ENCODE data around the gene UGT1A9.
"Not testable (repeated sequence)": the region's sequence is repeated elsewhere in the genome, so short reads cannot be mapped to it uniquely, and the experiment has no call there.

The UGT1A9 gene

GRCh38 chr2:233713262-233713615 lies 41.5 kb downstream of the UGT1A9 start:
- no peak for DNase-seq

DNA sequence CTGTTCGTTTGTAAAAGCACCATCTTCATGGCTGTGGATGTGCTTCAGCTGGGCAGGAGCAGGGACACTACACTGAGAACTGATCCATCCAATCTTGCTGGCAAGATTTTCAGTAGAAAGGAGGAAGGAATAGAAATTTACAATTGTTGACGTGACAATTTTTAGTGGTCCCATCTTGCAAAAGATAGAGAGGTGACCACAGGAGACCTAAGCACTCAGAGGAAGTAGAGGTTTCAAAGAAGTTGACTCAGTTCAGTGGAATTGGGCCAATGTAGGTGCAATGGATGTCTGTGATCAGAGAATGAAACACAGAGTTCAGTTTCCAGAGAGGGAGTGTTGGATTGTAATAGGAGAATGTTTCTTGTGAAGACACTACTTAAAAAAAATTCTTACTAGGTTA lies 42.4 kb downstream of the UGT1A9 start:
- DNase-seq = no peak

- no peak for DNase-seq
These were observed 46.9 kb downstream of the UGT1A9 start, which contains the start of gene UGT1A4 for GRCh38 chr2:233718552-233718951. Gene UGT1A4, plus strand, starts transcription at chr2:233718736. Its CDS starts 85 bp downstream, at chr2:233718821.

GRCh38 chr2:233728723-233729301 lies 57.1 kb downstream of the UGT1A9 start, which contains the start of gene UGT1A3:
Gene UGT1A3, plus strand, starts transcription at chr2:233729042. Its CDS starts 85 bp downstream, at chr2:233729127.
- DNase-seq = no peak

DNA sequence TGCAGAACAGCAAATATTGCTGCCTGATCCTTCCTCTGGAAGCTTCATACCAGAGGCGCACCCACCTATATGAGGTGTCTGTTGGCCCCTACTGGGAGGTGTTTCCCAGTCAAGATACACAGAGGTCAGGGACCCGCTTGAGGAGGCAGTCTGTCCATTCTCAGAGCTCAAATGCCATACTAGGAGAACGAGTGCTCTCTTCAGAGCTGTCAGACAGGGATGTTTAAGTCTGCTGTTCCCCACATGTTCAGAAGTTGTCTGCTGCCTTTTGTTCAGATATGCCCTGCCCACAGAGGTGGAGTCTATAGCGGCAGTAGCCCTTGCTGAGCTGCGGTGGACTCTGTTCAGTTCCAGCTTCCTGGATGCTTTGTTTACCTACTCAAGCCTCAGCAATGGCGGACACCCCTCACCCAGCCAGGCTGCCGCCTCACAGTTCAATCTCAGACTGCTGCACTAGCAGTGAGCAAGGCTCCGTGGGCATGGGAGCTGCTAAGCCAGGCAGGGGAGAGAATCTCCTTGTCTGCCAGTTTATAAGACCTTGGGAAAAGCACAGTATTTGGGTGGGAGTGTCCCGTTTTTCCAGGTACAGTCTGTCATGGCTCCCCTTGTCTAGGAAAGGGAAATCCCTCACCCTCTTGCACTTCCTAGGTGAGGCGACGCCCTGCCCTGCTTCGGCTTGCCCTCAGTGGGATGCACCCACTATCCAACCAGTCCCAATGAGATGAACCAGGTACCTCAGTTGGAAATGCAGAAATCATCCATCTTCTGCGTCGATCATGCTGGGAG lies 65.4 kb downstream of the UGT1A9 start:
- DNase-seq = not testable (repeated sequence)

DNA sequence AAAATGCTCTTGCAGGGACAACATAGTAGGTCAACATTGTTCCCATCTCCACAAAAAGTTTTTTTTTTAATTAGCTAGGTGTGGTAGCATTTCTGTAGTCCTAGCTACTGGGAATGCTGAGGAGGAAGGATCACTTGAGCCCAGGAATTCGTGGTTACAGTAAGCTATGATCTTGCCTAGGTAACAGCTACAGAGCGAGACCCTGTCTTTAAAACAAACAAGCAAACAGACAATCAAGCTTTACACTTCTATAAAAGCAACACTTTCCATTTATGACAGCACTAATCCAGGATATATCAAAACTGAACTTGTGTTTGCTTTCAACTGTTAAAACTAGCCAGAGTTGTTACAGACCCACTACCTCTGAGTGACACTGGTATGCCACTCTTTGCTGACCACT lies 69.2 kb downstream of the UGT1A9 start:
- DNase-seq = no peak

- DNase-seq = no peak
These were observed 72.0 kb downstream of the UGT1A9 start for GRCh38 chr2:233743464-233744259.

GRCh38 chr2:233745073-233745755 lies 73.5 kb downstream of the UGT1A9 start:
- DNase-seq = no peak

DNA sequence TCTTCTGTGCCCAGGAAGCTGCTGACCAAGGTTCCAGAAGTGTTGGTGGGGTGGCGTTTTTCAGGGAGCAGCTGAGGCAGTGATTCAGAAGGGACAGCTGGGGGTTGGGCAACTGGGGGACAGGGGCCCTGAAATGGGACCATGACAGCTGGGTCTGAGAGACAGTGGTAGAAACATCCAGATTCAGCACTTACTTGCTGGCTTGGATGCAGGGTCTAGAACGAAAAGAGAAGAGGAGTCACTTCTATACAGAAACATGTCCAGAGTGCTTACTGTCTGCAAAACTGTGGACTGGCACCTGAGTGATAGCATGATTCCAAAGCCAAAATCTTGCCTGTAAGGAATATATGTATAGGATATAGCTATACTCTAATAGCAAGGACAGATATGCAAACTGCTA lies 74.1 kb downstream of the UGT1A9 start:
- DNase-seq = not testable (repeated sequence)

DNA sequence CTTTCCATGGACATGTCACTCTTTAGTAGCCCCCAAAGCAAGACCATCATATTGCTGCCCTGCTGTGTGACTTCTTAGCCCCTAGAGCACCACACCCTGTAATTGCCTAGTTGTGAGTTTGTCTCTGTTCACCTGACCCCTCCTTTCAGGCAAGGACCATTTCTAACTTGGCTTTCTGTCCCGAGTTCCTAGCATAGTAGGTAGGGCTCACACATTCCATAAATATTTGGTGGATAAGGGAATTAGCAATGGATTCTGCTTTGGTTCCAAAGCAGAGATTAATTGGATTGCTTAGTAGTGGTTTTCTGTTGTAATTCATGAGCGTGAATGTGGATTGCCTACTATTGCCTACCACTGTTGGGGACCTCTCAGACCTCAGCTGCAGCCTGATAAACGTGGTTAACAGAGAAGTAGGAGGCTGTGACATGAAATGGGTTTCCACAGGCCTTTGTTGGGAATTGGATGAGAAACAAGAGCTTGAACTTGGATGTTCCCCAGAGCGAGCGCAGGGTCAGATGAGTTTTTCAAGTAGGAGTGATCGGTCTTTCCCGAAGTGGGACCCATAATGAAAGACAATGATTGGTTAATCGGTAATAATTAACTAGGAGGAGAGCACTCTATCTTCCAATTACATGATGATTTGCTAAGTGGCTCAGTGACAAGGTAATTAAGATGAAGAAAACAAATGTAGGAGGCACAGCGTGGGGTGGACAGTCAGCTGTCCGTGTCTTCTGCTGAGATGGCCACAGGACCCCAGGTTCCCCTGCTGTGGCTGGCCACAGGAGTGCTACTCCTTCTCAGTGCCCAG lies 75.0 kb downstream of the UGT1A9 start:
- DNase-seq = no peak

GRCh38 chr2:233747283-233747544 lies 75.5 kb downstream of the UGT1A9 start:
- DNase-seq = no peak

DNA sequence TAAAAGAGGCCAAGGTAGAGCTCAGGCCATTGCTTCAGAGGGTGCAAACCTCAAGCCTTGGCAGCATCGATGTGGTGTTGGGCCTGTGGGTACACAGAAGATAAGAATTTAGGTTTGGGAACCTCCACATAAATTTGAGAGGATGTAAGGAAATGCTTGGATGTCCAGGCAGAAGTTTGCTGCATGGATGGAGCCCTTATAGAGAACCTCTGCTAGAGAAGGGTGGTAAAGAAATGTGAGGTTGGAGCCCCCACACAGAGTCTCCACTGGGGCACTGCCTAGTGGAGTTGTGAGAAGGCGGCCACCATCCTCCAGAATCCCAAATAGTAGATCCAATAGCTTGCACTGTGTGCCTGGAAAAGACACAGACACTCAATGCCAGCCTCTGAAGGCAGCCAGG lies 79.0 kb downstream of the UGT1A9 start:
- DNase-seq = not testable (repeated sequence)

DNA sequence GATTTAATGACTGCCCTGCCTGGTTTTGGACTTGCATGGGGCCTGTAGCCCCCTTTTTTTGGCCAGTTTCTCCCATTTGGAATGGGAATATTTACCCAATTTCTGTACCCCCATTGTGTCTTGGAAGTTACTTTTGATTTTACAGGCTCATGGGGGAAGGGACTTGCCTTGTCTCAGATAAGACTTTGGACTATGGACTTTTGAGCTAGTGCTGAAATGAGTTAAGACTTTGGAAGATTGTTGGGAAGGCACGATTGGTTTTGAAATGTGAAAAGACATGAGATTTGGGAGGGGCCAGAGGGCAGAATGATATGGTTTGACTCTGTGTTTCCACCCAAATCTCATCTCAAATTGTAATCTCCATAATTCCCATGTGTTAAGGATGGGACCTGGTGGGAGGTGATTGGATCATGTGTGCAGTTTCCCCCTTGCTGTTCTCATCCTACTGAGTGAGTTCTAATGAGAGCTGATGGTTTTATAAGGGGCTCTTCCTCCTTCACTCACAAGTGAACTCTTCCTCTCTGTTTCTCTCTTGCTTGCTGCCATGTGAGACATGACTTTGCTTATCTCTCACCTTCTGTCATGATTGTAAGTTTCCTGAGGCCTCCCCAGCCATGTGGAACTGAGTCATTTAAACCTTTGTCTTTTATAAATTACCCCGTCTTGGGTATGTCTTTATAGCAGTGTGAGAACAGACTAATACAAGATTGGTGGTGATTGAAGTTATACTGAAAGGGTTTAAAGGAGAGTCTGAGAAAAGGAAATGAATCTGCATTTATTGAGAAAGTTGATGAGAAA lies 79.7 kb downstream of the UGT1A9 start:
- DNase-seq = not testable (repeated sequence)

DNA sequence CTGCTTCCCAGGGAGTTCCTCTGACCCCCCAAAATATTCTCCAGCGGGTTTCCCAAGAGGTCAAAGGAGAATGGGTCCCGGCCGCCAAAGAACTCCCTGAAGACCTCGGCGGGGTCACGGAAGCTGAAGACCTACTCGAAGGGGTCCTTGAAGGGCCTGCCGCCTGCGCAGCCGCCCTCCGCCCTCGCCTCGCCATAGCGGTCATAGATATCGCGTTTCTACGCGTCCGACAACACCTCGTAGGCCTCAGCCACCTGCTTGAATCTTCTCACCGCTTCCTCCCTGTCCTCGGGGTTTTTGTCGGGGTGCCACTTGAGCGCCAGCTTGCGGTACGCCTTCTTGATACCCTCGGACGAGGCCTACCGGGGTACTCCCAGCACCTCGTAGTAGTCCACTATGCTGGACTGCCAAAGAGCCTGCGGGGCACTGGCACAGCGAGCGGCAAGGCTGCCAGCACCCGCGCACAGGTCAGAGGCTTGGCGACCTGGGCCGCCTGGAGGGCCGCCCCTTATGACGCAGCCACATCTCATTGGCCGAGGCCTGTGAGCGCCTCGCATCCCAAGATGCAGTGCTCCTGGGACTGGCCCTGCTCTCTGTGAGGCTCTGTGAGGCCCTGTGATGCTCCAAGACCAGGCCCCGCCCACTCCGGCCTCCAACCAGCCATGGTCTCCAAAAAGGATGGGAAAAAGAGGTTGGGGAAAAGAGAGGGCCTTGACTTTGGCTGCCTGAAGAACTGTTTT lies 83.3 kb downstream of the UGT1A9 start:
- DNase-seq = no peak

DNA sequence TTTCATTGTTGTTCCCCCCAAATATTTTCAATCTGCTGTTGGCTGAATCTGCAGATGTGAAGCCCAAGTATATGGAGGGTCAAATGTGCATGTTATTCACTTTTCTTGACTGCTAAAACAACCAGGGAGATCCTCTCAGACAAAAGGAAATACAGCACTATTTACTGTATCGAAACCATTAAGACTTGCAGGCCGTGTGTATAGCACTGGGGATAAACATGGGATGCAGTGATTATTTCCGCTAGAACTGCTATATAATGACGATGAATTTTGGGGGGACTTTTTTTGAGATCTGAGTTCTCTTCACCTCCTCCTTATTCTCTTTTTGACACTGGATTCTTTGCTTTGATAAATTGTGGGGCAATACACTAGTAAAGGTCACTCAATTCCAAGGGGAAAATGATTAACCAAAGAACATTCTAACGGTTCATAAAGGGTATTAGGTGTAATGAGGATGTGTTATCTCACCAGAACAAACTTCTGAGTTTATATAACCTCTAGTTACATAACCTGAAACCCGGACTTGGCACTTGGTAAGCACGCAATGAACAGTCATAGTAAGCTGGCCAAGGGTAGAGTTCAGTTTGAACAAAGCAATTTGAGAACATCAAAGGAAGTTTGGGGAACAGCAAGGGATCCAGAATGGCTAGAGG lies 84.9 kb downstream of the UGT1A9 start:
- DNase-seq = no peak

- no peak for DNase-seq
These were observed 86.4 kb downstream of the UGT1A9 start for GRCh38 chr2:233758141-233758540.

DNA sequence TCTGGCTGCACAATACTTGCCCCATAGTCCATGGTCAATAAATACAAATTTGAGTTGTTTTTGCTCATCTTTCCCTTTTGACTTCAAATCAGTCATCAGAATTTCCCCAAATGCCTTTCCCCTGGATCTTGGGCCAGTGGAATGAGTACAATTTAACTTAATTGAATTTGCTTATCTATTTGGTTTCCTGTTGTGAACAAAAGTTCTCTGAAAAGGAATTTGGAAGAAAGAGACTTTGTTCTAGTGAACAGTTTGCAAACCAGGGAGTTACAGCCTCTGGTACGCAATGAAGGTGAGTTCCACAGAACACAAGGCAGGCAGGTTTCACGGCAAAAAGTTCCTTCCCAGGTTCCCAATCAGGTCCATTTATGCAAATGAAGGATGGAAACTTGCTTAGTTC lies 87.2 kb downstream of the UGT1A9 start:
- DNase-seq = no peak

DNA sequence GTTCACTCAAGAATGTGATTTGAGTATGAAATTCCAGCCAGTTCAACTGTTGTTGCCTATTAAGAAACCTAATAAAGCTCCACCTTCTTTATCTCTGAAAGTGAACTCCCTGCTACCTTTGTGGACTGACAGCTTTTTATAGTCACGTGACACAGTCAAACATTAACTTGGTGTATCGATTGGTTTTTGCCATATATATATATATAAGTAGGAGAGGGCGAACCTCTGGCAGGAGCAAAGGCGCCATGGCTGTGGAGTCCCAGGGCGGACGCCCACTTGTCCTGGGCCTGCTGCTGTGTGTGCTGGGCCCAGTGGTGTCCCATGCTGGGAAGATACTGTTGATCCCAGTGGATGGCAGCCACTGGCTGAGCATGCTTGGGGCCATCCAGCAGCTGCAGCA lies 88.3 kb downstream of the UGT1A9 start, which contains the start of gene UGT1A1:
UGT1A1 (plus strand) TSS at position 228 of the 400 bp plus-strand sequence; CDS start at position 246, 18 bp downstream.
- no peak for DNase-seq

DNA sequence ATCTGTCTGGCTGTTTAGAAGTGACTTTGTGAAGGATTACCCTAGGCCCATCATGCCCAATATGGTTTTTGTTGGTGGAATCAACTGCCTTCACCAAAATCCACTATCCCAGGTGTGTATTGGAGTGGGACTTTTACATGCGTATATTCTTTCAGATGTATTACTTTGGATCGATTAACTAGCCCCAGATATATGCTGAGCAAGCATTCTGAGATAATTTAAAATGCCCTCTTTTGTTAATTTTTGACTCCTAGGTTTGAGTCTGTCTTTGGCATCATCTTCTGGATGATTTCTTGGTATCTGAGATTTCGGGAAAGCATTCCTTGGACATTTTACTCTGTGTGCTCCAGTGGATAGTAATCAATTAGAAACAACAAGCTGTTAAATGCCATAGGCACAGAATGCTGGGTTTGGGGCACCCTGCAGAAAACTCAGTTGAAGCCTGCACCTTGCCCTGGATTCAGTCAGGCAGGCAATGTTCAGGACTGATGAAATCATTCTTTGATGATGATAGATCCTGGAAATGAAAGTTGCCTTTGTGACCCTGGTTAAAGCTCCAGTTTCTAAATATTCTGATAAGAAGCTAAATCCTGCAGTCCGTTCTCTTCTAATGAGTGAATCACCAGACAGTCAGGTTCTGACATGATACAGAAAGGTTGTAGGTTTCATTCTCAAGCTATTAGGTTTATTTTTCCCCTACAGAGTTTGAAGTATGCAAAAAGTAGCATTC lies 89.5 kb downstream of the UGT1A9 start:
- DNase-seq = no peak
